Stomach smooth muscle (tissue), 2 donors: Measurements from ENCODE around the gene UGT1A10.
"Not testable (repeated sequence)": the region's sequence is repeated elsewhere in the genome, so short reads cannot be mapped to it uniquely, and the experiment has no call there.

Source experiments
- H3K27ac ChIP-seq: one replicate; pipeline ENCODE4 v1.7.0; 2013; ENCODE audit warnings: mild to moderate bottlenecking, low read length, inconsistent platforms
- H3K27me3 ChIP-seq, 2 donors: one replicate each; pipeline ENCODE4 v1.7.0; 2013; ENCODE audit warnings: low read length in 2 of 2; ENCODE audit not compliant: insufficient read depth in 2 of 2, control insufficient read depth in 1 of 2
- H3K36me3 ChIP-seq, 2 donors: one replicate each; pipeline ENCODE4 v1.7.0; 2013; ENCODE audit warnings: low read length in 2 of 2; ENCODE audit not compliant: control insufficient read depth in 2 of 2, insufficient read depth in 2 of 2
- H3K4me1 ChIP-seq: one replicate; pipeline ENCODE4 v1.7.0; 2013; ENCODE audit warnings: low read length; ENCODE audit not compliant: control insufficient read depth, insufficient read depth
- H3K4me3 ChIP-seq, 2 donors: one replicate each; pipeline ENCODE4 v1.7.0; 2013; ENCODE audit warnings: low read length in 2 of 2
- H3K9ac ChIP-seq, 2 donors: one replicate each; pipeline ENCODE4 v1.7.0; 2013; ENCODE audit warnings: low read length in 2 of 2, mild to moderate bottlenecking in 1 of 2
- H3K9me3 ChIP-seq, 2 donors: one replicate each; pipeline ENCODE4 v1.7.0; 2013; ENCODE audit warnings: low read length in 2 of 2; ENCODE audit not compliant: control insufficient read depth in 2 of 2
- donor health status: healthy.
- donor health status: Pancreatic carcinoma.

Gene UGT1A10

DNA sequence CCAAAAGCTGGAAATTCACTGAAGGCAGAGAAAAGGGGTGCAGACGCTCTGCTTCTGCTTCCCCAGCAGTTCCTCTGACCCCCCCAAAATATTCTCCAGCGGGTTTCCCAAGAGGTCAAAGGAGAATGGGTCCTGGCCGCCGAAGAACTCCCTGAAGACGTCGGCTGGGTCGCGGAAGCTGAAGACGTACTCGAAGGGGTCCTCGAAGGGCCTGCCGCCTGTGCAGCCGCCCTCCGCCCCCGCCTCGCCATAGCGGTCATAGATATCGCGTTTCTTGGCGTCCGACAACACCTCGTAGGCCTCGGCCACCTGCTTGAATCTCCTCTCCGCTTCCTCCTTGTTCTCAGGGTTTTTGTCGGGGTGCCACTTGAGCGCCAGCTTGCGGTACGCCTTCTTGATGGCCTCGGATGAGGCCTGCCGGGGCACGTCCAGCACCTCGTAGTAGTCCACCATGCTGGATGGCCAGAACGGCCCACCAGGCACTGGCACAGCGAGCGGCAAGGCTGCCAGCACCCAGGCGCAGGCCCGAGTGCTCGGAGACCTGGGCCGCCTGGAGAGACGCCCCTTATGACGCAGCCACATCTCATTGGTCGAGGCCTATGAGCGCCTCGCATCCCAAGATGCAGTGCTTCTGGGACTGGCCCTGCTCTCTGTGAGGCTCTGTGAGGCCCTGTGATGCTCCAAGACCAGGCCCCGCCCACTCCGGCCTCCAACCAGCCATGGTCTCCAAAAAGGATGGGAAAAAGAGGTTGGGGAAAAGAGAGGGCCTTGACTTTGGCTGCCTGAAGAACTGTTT is 107.4 kb downstream of the UGT1A10 start:
- Histone ChIP-seq H3K36me3 (no peaks in the 10 kb centered on the region), H3K9ac (no peak overlapping the region), H3K4me3 (no peak overlapping the region), H3K9me3 (no peaks in the 10 kb centered on the region), H3K27me3 (no peaks in the 10 kb centered on the region), H3K27ac (no peak overlapping the region), H3K4me1 (no peaks in the 10 kb centered on the region)

DNA sequence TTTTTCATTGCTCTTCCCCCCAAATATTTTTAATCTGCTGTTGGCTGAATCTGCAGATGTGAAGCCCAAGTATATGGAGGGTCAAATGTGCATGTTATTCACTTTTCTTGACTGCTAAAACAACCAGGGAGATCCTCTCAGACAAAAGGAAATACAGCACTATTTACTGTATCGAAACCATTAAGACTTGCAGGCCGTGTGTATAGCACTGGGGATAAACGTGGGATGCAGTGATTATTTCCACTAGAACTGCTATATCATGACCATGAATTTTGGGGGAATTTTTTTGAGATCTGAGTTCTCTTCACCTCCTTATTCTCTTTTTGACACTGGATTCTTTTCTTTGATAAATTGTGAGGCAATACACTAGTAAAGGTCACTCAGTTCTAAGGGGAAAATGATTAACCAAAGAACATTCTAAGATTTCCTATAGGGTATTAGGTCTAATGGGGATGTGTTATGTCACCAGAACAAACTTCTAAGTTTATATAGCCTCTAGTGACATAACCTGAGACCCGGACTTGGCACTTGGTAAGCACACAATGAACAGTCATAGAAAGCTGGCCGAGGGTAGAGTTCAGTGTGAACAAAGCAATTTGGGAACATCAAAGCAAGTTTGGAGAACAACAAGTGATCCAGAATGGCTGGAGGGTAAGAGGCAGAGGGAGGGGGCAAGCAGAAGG is 109.0 kb downstream of the UGT1A10 start:
- H3K4me3 ChIP-seq: no peak overlapping the region
- no peaks in the 10 kb centered on the region for H3K4me1 ChIP-seq
- no peaks in the 10 kb centered on the region for H3K27me3 ChIP-seq
- H3K9me3 ChIP-seq: no peaks in the 10 kb centered on the region
- H3K9ac ChIP-seq: no peak overlapping the region
- H3K27ac ChIP-seq: no peak overlapping the region
- H3K36me3 ChIP-seq: no peaks in the 10 kb centered on the region

DNA sequence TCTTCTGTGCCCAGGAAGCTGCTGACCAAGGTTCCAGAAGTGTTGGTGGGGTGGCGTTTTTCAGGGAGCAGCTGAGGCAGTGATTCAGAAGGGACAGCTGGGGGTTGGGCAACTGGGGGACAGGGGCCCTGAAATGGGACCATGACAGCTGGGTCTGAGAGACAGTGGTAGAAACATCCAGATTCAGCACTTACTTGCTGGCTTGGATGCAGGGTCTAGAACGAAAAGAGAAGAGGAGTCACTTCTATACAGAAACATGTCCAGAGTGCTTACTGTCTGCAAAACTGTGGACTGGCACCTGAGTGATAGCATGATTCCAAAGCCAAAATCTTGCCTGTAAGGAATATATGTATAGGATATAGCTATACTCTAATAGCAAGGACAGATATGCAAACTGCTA is 109.6 kb downstream of the UGT1A10 start:
- not testable (repeated sequence) for H3K4me1 ChIP-seq, H3K9ac ChIP-seq, H3K36me3 ChIP-seq, H3K9me3 ChIP-seq, H3K27ac ChIP-seq, H3K27me3 ChIP-seq, H3K4me3 ChIP-seq

DNA sequence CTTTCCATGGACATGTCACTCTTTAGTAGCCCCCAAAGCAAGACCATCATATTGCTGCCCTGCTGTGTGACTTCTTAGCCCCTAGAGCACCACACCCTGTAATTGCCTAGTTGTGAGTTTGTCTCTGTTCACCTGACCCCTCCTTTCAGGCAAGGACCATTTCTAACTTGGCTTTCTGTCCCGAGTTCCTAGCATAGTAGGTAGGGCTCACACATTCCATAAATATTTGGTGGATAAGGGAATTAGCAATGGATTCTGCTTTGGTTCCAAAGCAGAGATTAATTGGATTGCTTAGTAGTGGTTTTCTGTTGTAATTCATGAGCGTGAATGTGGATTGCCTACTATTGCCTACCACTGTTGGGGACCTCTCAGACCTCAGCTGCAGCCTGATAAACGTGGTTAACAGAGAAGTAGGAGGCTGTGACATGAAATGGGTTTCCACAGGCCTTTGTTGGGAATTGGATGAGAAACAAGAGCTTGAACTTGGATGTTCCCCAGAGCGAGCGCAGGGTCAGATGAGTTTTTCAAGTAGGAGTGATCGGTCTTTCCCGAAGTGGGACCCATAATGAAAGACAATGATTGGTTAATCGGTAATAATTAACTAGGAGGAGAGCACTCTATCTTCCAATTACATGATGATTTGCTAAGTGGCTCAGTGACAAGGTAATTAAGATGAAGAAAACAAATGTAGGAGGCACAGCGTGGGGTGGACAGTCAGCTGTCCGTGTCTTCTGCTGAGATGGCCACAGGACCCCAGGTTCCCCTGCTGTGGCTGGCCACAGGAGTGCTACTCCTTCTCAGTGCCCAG is 110.4 kb downstream of the UGT1A10 start:
- Histone ChIP-seq H3K4me1 (no peaks in the 10 kb centered on the region), H3K36me3 (no peaks in the 10 kb centered on the region), H3K9ac (no peak overlapping the region), H3K4me3 (no peak overlapping the region), H3K27me3 (no peaks in the 10 kb centered on the region), H3K9me3 (no peaks in the 10 kb centered on the region), H3K27ac (no peak overlapping the region)

DNA sequence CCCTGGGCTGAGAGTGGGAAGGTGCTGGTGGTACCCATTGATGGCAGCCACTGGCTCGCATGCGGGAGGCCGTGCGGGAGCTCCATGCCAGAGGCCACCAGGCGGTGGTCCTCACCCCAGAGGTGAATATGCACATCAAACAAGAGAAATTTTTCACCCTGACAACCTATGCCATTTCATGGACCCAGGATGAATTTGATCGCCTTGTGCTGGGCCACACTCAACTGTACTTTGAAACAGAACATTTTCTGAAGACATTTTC is 111.0 kb downstream of the UGT1A10 start:
- Histone ChIP-seq H3K36me3 (no peaks in the 10 kb centered on the region), H3K27ac (no peak overlapping the region), H3K4me3 (no peak overlapping the region), H3K9me3 (no peaks in the 10 kb centered on the region), H3K9ac (no peak overlapping the region), H3K4me1 (no peaks in the 10 kb centered on the region), H3K27me3 (no peaks in the 10 kb centered on the region)

DNA sequence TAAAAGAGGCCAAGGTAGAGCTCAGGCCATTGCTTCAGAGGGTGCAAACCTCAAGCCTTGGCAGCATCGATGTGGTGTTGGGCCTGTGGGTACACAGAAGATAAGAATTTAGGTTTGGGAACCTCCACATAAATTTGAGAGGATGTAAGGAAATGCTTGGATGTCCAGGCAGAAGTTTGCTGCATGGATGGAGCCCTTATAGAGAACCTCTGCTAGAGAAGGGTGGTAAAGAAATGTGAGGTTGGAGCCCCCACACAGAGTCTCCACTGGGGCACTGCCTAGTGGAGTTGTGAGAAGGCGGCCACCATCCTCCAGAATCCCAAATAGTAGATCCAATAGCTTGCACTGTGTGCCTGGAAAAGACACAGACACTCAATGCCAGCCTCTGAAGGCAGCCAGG is 114.4 kb downstream of the UGT1A10 start:
- not testable (repeated sequence) for H3K4me3 ChIP-seq, H3K36me3 ChIP-seq

DNA sequence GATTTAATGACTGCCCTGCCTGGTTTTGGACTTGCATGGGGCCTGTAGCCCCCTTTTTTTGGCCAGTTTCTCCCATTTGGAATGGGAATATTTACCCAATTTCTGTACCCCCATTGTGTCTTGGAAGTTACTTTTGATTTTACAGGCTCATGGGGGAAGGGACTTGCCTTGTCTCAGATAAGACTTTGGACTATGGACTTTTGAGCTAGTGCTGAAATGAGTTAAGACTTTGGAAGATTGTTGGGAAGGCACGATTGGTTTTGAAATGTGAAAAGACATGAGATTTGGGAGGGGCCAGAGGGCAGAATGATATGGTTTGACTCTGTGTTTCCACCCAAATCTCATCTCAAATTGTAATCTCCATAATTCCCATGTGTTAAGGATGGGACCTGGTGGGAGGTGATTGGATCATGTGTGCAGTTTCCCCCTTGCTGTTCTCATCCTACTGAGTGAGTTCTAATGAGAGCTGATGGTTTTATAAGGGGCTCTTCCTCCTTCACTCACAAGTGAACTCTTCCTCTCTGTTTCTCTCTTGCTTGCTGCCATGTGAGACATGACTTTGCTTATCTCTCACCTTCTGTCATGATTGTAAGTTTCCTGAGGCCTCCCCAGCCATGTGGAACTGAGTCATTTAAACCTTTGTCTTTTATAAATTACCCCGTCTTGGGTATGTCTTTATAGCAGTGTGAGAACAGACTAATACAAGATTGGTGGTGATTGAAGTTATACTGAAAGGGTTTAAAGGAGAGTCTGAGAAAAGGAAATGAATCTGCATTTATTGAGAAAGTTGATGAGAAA is 115.2 kb downstream of the UGT1A10 start:
- H3K27me3 ChIP-seq, H3K9ac ChIP-seq, H3K4me3 ChIP-seq, H3K36me3 ChIP-seq, H3K9me3 ChIP-seq, H3K4me1 ChIP-seq, H3K27ac ChIP-seq: not testable (repeated sequence)

More for the DNA sequence above, 114.4 kb downstream of the UGT1A10 start:
- not testable (repeated sequence) for H3K27ac ChIP-seq, H3K27me3 ChIP-seq, H3K4me1 ChIP-seq, H3K9me3 ChIP-seq, H3K9ac ChIP-seq

DNA sequence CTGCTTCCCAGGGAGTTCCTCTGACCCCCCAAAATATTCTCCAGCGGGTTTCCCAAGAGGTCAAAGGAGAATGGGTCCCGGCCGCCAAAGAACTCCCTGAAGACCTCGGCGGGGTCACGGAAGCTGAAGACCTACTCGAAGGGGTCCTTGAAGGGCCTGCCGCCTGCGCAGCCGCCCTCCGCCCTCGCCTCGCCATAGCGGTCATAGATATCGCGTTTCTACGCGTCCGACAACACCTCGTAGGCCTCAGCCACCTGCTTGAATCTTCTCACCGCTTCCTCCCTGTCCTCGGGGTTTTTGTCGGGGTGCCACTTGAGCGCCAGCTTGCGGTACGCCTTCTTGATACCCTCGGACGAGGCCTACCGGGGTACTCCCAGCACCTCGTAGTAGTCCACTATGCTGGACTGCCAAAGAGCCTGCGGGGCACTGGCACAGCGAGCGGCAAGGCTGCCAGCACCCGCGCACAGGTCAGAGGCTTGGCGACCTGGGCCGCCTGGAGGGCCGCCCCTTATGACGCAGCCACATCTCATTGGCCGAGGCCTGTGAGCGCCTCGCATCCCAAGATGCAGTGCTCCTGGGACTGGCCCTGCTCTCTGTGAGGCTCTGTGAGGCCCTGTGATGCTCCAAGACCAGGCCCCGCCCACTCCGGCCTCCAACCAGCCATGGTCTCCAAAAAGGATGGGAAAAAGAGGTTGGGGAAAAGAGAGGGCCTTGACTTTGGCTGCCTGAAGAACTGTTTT is 118.8 kb downstream of the UGT1A10 start:
- H3K4me1 ChIP-seq: no peaks in the 10 kb centered on the region
- no peaks in the 10 kb centered on the region for H3K9me3 ChIP-seq
- no peak overlapping the region for H3K9ac ChIP-seq
- no peaks in the 10 kb centered on the region for H3K36me3 ChIP-seq
- no peaks in the 10 kb centered on the region for H3K27me3 ChIP-seq
- no peak overlapping the region for H3K27ac ChIP-seq
- no peak overlapping the region for H3K4me3 ChIP-seq

DNA sequence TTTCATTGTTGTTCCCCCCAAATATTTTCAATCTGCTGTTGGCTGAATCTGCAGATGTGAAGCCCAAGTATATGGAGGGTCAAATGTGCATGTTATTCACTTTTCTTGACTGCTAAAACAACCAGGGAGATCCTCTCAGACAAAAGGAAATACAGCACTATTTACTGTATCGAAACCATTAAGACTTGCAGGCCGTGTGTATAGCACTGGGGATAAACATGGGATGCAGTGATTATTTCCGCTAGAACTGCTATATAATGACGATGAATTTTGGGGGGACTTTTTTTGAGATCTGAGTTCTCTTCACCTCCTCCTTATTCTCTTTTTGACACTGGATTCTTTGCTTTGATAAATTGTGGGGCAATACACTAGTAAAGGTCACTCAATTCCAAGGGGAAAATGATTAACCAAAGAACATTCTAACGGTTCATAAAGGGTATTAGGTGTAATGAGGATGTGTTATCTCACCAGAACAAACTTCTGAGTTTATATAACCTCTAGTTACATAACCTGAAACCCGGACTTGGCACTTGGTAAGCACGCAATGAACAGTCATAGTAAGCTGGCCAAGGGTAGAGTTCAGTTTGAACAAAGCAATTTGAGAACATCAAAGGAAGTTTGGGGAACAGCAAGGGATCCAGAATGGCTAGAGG is 120.3 kb downstream of the UGT1A10 start:
- Histone ChIP-seq H3K36me3 (no peaks in the 10 kb centered on the region), H3K4me3 (no peak overlapping the region), H3K9ac (no peak overlapping the region), H3K4me1 (no peaks in the 10 kb centered on the region), H3K27me3 (no peaks in the 10 kb centered on the region), H3K9me3 (no peaks in the 10 kb centered on the region), H3K27ac (no peak overlapping the region)

DNA sequence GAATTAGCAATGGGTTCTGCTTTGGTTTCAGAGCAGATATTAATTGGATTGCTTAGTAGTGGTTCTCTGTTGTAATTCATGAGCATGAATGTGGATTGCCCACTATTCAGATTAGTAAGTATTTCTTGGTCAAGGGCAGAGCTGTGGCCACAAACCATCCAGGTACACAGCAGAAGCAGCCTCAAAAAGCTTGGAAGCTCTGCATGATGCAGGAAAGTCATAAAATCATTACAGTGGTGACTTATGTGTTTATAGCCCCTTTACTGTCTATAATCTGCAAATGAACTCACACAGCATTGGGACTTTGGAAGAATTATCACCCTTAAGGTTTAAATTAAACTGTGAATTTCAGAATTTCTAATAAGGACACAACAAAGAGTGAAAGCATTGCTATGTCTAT is 121.9 kb downstream of the UGT1A10 start:
- Histone ChIP-seq H3K27me3 (no peaks in the 10 kb centered on the region), H3K9ac (no peak overlapping the region), H3K9me3 (no peaks in the 10 kb centered on the region), H3K4me3 (no peak overlapping the region), H3K4me1 (no peaks in the 10 kb centered on the region), H3K27ac (no peak overlapping the region), H3K36me3 (no peaks in the 10 kb centered on the region)
